Limb (tissue), 2 donors: ENCODE measurements around the gene ANKS1B.
"Not testable (repeated sequence)": the region's sequence is repeated elsewhere in the genome, so short reads cannot be mapped to it uniquely, and the experiment has no call there.

Source experiments
- DNase-seq, 2 donors: peaks; one replicate each; pipeline ENCODE4 v3.0.0-alpha.2; 2016; ENCODE audit errors: extremely low spot score in 2 of 2

Gene ANKS1B

DNA sequence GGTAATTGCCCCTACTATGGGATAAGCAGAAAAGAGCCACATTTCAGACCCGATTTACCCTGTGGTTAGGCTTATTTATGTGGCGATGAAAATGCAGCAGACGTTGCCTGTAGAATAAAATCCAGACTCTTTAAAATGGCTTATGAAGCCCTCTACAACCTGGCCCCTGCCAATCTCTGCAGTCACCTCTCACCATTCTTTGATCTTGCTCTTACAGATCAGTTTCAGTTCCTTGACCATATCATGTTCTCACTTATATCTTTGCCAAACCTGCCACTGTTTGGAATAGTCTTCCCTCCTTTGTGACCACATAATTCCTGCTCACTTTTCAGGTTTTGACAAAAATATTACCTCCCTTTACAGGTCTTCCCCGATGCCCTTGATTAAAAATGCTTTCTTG is 601.5 kb downstream of the ANKS1B start:
- DNase-seq: no peak

DNA sequence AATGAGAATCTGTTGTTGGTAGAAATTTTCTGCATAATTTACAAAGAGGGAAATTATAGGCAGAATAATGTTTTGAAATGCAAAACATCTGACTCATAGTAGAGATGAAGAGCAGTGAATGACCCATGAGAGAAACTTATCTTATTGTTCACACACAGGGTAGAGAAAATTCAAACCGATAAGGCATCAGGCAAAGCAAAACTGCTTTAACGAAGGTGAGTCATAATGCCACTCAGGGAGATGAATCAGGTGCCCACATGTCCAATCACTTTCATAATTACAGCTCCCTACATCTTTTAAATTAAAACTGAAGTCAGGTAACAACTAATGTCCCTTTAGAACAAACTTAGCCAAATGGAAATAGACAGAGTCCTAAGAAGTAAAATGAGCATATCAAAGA is 602.7 kb downstream of the ANKS1B start:
- no peak for DNase-seq

- no peak for DNase-seq
These were observed 604.0 kb downstream of the ANKS1B start for GRCh38 chr12:99380701-99381100.

- no peak for DNase-seq
These were observed 610.7 kb downstream of the ANKS1B start for GRCh38 chr12:99374023-99374422.

DNA sequence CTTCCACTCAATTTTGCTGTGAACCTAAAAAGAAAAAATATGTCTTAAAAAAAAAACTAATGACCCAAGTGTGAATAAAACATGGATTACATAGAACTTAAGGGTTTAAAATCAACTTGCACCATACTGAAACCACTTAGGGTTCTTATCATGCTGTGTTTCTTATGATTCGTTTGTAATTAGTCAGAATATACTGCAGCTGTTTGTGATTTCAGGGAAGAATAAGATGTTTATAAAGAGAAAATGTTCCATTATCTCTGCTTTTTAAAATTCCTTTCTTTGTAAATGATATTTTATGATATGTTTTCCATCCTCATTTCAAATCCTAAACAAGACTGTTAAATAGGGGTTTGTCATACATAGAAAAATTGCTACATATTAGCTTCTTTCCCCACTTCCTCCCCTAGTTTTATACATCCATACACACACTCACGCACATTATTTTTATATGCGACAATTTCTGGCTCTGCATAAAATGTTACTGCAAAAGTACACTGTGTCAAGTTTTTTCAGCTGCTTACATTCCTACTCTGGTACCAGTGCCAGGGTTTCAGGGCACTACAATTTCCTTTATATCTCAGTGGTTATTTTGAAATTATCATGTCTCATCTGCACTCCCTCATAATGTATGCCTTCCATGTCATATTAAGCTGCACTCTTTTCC is 612.3 kb downstream of the ANKS1B start:
- DNase-seq: no peak

- DNase-seq: no peak
These were observed 614.2 kb downstream of the ANKS1B start for GRCh38 chr12:99370421-99371138.

DNA sequence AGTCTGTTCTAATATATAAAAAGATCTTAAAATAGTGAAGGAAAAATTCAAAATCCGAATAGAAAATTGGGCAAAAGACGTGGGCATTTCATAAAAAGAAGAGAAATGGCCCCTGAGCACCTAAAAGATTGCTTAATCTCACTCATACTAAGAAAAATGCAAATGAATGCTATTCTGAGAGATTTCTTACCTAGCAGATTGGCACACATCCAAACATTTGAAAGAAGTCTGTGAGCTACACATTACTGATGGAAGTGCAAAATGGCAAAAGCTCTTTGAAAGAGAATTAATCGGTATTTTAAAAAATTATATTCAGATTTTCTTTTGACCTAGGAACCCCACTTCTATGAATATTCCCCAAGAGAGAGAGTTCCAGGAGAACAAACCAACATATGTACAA is 617.6 kb downstream of the ANKS1B start:
- no peak for DNase-seq

- DNase-seq: no peak
These were observed 632.5 kb downstream of the ANKS1B start for GRCh38 chr12:99352269-99352668.

DNA sequence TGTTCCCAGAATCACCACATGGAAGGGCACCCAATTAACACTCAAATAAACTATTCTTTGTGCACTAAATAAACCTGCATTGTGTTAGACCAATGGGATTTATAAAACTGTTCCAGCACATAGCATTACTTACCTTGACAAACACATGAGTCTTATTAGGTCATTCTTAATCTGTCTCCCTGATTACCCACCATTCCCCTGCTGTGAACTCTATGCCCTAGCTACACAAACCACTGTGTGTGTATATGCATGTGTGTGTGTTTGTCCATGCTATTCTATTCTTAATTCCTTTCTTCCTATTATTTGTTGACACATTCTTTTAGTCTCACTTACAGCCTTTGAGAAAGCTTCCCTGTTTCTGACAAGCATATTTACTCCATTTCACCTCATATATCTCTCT is 640.8 kb downstream of the ANKS1B start:
- no peak for DNase-seq

GRCh38 chr12:99339663-99340062 is 645.1 kb downstream of the ANKS1B start:
- no peak for DNase-seq

DNA sequence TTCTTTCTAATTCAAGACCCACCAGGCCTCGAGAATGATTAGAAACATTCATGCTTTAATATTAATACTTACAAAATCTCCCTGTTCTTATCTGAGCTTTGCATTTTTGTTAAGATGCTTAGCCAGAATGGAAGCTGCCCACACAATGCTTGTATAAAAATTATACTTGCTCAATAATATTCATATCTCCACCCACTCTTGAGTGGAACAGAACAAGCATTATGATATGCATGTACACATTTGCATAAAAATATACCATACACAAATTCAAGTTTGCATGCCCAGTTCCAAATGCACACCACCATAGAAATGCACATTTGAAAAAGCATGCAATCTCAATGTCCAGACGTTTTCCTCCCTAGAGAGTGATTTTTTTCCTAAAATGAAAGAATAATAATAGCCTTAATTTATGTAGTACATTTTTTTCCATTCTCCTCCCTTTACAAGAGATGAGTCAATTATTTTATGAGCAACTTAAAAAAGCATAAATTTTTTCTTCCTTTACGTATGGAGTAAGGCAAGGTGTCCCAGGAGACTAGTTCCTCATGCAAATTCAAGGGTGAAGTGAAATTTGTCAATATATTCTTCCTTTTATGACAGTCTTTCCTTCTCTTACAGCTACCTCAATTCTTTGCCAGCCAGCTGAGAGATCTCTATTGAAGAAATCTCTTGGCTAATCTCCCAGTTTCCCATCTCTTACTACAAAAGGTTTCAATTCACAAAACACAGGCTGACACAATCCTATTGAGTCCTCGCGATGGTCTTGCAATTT is 650.3 kb downstream of the ANKS1B start:
- DNase-seq: peak in 1 of 2 donors; percentile 34

DNA sequence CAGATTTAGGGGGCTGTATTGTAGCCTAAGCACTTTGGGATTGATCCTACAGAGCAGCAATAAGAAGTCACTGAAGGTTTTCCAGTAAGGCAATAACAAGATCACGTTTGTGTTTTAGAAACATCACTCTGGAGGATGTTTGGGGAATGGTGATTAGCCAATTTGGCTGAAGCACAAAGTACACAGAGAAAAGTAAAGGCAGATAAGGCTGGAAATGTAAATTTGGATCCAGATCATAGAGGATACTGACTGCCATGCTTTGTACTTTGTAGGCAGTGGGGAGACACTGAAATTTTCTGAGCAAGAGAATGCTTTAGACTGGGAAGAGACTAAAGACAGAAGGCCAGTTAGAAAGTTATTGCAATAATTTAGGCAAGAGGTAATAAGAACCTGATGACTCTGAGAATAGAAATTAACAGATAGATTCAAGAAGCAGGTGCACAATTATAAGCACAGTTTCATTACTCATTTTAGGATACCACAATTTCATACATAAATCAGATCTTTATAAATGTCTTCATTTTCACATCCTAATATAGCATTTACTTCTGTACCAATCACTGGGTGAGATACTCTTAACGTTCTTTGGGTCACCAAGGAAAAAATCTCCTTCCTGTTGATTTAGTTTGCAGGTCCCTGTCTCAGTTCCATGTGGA is 651.7 kb downstream of the ANKS1B start:
- DNase-seq: no peak

DNA sequence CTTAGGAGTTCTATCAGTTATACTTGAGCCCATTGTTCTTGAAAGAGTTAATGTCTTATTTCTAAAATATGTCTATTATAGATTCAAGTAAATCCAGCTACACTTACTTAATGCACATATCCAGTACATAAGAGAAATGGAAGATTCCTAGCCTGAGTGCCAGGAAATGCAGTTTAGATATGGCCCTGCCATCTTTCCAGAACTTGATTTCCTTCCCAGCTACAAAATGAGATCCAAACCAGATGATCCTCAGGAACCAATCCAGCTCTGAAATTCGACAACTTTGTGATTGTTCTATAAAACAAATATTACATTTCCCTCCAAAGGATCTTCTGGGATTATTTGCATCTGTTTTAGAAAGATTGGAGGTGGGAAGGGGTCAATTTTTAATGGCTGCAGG is 654.5 kb downstream of the ANKS1B start:
- DNase-seq: no peak

DNA sequence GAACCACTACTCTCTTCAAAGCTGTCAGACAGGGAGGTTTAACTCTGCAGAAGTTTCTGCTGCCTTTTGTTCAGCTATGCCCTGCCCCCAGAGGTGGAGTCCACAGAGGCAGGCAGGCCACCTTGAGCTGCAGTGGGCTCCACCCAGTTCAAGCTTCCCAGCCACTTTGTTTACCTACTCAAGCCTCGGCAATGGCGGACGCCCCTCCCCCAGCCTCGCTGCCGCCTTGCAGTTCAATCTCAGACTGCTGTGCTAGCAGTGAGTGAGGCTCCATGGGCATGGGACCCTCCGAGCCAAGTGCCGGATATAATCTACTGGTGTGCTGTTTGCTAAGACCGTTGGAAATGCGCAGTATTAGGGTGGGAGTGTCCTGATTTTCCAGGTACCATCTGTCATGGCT is 663.5 kb downstream of the ANKS1B start:
- not testable (repeated sequence) for DNase-seq

GRCh38 chr12:99311373-99311772 is 673.4 kb downstream of the ANKS1B start:
- DNase-seq: no peak

DNA sequence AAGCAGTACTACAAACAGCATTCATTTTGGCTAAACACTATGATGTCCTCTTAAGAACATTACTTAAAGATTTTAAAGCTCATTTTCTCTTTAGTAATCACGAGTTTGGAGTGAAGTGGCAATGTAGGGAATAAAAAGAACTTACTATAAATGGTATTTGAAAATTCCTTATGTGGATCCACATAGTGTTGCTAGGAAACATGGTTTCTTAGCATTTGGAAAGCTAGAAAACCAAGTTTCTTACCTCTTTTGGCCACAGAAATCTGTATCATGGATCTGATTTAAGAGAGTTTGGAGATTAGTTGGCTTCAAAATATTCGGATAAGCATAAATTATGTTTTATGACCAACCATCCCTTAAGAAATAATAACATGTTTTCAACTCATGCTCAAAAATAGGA is 674.9 kb downstream of the ANKS1B start:
- DNase-seq: no peak

GRCh38 chr12:99302874-99303273 is 681.9 kb downstream of the ANKS1B start:
- DNase-seq: no peak

DNA sequence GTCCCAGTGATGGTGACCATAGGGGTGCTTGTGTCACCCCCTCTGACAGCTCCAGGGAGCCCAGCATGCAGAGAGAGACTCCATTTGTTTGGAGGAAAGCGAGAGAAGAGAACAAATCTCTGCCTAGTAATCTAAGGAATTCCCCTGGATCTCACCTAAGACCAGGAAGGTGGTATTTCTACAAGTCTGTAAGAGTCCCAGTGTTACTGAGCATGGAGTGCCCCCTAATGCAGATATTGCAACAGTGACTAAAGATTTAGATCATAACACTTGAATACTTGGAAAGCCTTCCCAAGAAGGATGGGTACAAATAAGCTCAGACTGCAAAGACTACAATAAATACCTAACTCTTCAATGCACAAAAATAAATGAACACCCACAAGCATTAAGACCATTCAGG is 697.6 kb downstream of the ANKS1B start:
- no peak for DNase-seq

DNA sequence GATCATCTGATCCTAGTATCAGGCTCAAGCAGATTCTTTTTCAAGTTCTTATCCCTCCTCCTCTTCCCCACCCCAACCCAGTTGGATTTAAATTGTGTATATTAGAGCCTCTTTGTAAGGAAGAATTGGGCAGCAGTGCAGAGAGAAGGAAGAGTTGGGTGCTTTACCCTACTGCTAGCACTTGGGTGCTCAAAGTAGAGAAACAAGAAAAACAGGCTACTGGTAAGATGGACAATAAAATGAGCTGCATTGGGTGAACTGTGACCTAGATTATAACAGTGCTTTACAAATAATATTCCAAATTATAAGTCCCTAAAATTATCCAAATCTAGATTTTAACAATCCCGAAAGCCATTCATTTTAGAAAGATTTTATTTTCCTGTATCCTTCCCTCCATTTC is 700.6 kb downstream of the ANKS1B start:
- no peak for DNase-seq

GRCh38 chr12:99282624-99283023 is 702.1 kb downstream of the ANKS1B start:
- no peak for DNase-seq

DNA sequence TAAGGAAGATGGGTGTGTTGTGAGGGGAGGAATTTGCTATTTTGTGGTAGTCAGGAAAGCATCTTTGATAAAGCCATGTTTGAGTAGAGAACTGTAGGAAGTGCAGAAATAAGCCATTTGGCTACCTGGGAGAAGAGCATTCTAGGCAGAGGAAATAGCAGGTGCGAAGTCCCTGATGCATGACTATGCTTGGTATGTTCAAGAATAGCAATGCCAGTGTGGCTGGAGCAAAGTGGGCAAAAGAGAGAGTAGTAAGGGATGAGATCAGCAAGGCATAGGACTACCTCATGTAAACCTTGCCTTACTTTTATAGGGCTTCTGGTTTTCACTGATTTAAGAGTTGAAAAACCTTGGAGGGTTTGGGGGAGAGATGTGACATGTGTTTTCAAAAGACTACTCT is 702.6 kb downstream of the ANKS1B start:
- DNase-seq: no peak

- no peak for DNase-seq
These were observed 703.5 kb downstream of the ANKS1B start for GRCh38 chr12:99281277-99281676.
